ENCODE data around the gene MTERF2. TPM values are rescaled to one million over a fixed set of nuclear protein-coding genes. Genes with fewer than 3 reads are reported as not detected.

Gene MTERF2
- total RNA-seq, 4 donors from 2014 or later = 5.0 to 24.6 (median 13.7) TPM

DNA sequence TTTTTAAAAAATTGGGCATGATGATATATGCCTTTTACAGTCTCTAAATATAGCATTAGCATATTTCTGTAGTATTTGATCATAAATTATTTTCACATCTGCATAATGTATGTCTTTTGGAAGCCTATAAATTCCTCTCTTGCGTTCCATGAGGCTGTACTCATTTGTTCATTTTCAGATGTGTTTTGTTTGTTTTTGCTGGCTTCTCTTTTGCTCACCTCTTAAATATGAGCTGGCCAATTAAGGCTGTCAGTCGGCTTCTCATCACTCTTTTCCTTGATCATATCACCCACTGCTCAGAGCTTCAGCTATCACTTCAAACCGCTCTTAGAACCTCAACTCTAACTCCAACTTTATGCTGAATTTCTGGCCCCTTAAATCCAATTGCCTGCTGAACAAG is 24.7 kb downstream of the MTERF2 start:
- no peak for DNase-seq
- ATAC-seq = no peak
- TF ChIP-seq, protein P1, sequence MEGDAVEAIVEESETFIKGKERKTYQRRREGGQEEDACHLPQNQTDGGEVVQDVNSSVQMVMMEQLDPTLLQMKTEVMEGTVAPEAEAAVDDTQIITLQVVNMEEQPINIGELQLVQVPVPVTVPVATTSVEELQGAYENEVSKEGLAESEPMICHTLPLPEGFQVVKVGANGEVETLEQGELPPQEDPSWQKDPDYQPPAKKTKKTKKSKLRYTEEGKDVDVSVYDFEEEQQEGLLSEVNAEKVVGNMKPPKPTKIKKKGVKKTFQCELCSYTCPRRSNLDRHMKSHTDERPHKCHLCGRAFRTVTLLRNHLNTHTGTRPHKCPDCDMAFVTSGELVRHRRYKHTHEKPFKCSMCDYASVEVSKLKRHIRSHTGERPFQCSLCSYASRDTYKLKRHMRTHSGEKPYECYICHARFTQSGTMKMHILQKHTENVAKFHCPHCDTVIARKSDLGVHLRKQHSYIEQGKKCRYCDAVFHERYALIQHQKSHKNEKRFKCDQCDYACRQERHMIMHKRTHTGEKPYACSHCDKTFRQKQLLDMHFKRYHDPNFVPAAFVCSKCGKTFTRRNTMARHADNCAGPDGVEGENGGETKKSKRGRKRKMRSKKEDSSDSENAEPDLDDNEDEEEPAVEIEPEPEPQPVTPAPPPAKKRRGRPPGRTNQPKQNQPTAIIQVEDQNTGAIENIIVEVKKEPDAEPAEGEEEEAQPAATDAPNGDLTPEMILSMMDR (IDR thresholded peaks at IDR 0.05 in 4 of 5, conservative IDR thresholded peaks at IDR 0.05 in 1 of 5) = no peak
- TF ChIP-seq POLR2A (IDR thresholded peaks at IDR 0.05) = no peak

DNA sequence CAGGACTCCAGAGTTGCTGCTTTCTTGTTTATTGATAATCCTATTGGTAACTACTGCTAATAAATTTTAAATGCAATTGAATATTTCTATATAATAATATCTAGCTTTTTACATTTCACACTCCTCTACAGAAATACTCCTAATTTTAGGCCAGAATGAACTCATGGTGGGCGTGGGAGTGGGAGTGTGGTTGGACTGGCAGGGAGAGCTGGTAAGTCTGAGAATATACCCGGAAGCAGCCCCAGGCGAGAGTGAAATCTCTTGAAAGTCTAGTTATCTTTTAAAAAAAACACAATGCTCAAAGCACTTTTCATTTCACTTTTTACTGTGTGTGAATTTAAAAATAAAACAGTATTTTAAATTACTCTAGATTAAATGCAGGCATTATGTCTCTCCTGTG is 26.5 kb downstream of the MTERF2 start:
- Histone ChIP-seq H3K4me1 (peaks cover 15 to 22% of the 10 kb centered on the region in 2 donors), H3K36me3 (no peaks in the 10 kb centered on the region), H3K9me3 (no peaks in the 10 kb centered on the region), H3K4me3 (no peak overlapping the region), H3K27ac (no peak overlapping the region), H3K27me3 (no peaks in the 10 kb centered on the region)
- in situ Hi-C loops (cut with MboI; ENCODE audit: low sequenced_read_pairs in 4 of 4) = no loop called here
- DNase-seq = no peak
- intact Hi-C loops (cut with DNase I; ENCODE audit: low total_unique reads) = no loop called here
- ATAC-seq = no peak
- TF ChIP-seq, protein P1 (IDR thresholded peaks at IDR 0.05 in 4 of 5, conservative IDR thresholded peaks at IDR 0.05 in 1 of 5) = no peak
- no peak for TF ChIP-seq POLR2A (IDR thresholded peaks at IDR 0.05)

More for the DNA sequence above, 24.7 kb downstream of the MTERF2 start:
- intact Hi-C loops (cut with DNase I; ENCODE audit: low total_unique reads) (no loop called here), in situ Hi-C loops (cut with MboI; ENCODE audit: low sequenced_read_pairs in 4 of 4) (no loop called here)
- Histone ChIP-seq H3K36me3 (peaks cover 0 to 4% of the 10 kb centered on the region in 2 donors), H3K9me3 (no peaks in the 10 kb centered on the region), H3K27me3 (no peaks in the 10 kb centered on the region), H3K4me3 (no peak overlapping the region), H3K27ac (no peak overlapping the region), H3K4me1 (peaks cover 11 to 16% of the 10 kb centered on the region in 2 donors)

DNA sequence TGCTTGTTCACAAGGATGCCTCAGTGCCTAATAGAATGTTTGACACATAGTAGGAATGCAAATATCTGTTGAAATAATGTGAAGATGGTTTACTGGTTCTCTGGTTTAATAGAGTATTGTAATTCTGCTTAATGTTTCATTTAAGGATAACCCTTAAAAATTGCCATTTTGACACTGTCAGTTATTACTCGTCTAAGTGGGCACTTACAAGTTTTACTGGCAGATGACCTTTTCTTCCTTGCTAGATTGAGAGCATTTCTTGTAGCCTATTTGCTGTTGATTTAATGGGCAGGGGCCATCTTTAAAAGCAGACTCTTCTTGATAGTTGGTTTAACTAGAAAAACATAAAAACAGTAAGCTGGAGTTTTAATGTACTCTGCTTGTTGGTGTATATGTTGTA is 29.4 kb downstream of the MTERF2 start:
- TF ChIP-seq POLR2A (IDR thresholded peaks at IDR 0.05) = no peak
- TF ChIP-seq, protein P1 (IDR thresholded peaks at IDR 0.05 in 4 of 5, conservative IDR thresholded peaks at IDR 0.05 in 1 of 5) = no peak
- ATAC-seq = no peak
- no peaks in the 10 kb centered on the region for H3K27me3 ChIP-seq
- peaks cover 20 to 27% of the 10 kb centered on the region in 2 donors for H3K4me1 ChIP-seq
- no peak for DNase-seq
- in situ Hi-C loops (cut with MboI; ENCODE audit: low sequenced_read_pairs in 4 of 4) (loop anchor here in 1 of 4 donors (10.0 kb wide), 1 partner anchor 147 kb away; no protein-coding TSS in a partner anchor), intact Hi-C loops (cut with DNase I; ENCODE audit: low total_unique reads) (loop anchor here (5.0 kb wide), 2 partner anchors 185 to 650 kb away; partner anchors contain the start of gene RIC8B)
- H3K36me3 ChIP-seq = no peaks in the 10 kb centered on the region
- H3K9me3 ChIP-seq = no peaks in the 10 kb centered on the region
- H3K4me3 ChIP-seq = peak overlapping the region; percentile 66 to 92 (median 80)
- H3K27ac ChIP-seq = peak overlapping the region in 3 of 4 donors; percentile 87 to 97 (median 96)

DNA sequence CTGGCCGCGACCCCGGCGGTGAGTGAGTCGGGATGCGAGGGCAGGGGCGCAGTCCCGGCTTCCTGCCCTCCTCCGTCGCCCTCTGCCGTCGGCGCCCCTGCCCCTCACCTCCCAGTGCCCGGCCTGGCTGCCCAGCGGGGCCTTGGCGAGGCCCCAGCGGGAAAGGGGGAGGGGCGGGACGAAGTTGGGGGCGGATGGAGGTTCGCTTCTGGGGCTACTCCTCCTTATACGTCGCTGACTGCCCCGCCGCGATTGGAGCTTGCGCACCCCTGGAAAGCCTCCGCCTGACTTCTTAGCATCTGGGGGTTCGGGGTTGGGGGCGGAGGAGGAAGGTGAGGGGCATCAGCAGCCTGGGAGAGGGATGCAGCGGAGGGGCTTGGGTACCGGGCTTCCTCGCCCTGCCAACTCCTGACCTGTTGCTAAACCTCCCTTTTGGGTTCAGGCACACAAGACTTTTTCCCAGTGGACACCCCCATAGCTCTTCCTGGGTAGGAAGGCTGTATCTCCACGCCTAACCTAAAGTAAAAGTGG is 30.8 kb downstream of the MTERF2 start:
- intact Hi-C loops (cut with DNase I; ENCODE audit: low total_unique reads) = loop anchor here (5.0 kb wide), 2 partner anchors 184 to 649 kb away; partner anchors contain the start of gene RIC8B
- ATAC-seq (peak; percentile 47), DNase-seq (peak; percentile 39 to 49)
- no peaks in the 10 kb centered on the region for H3K9me3 ChIP-seq
- H3K4me3 ChIP-seq = peak overlapping the region; percentile 66 to 92 (median 80)
- peak overlapping the region; percentile 87 to 97 (median 92) for H3K27ac ChIP-seq
- H3K36me3 ChIP-seq = no peaks in the 10 kb centered on the region
- TF ChIP-seq POLR2A (IDR thresholded peaks at IDR 0.05) = peak in 1 of 2 donors; percentile 20
- TF ChIP-seq, protein P1 (IDR thresholded peaks at IDR 0.05 in 4 of 5, conservative IDR thresholded peaks at IDR 0.05 in 1 of 5) = peak in 2 of 5 experiments; percentile 24 to 25
- in situ Hi-C loops (cut with MboI; ENCODE audit: low sequenced_read_pairs in 4 of 4) = loop anchor here in 1 of 4 donors (10.0 kb wide), 1 partner anchor 149 kb away; no protein-coding TSS in a partner anchor
- H3K27me3 ChIP-seq = no peaks in the 10 kb centered on the region
- H3K4me1 ChIP-seq = peaks cover 20 to 27% of the 10 kb centered on the region in 2 donors
